HepG2 (cell line): ENCODE measurements around the gene WIF1. TPM values are rescaled to one million over a fixed set of nuclear protein-coding genes. Genes with fewer than 3 reads are reported as not detected.
A peak's percentile ranks its signal among the peaks of the same experiment; 100 is the strongest.

Experiments used
- ATAC-seq: fragments of 200-7000 bp; cut with Tn5 transposase; 3 replicates; pipeline ENCODE4 v1.9.1; 2020; ENCODE audit warnings: mild to moderate bottlenecking, moderate library complexity
- BruUV-seq: library from RNA; stranded (reverse); fragments of 400-500 nt; replicated peaks from 2 replicates; lab custom pipeline; 2021; lab: Mats Ljungman, UMichigan
- CTCF ChIA-PET: fragments of 300-600 bp; formaldehyde crosslinking; extraction: SDS; loops from one replicate; lab custom pipeline; 2021; ENCODE audit warnings: low total read pairs, inconsistent platforms, low intra/inter-chr PET ratio; lab: Yijun Ruan, JAX
- POLR2A ChIA-PET: fragments of 350-600 bp; sonication (Branson Sonifier 250); formaldehyde crosslinking; loops from one replicate; lab custom pipeline; 2020; ENCODE audit warnings: antibody characterized with exemption, inconsistent platforms; lab: Yijun Ruan, JAX
- DNase-seq: peaks from one replicate; pipeline ENCODE4 v3.0.0-alpha.2; 2015; ENCODE audit warnings: low spot score
- FAIRE-seq: peaks from 3 replicates; lab custom pipeline; 2011; peaks lifted over from hg19 to GRCh38; lab: Jason Lieb, UNC
- H2AFZ ChIP-seq: one replicate; pipeline ENCODE4 v1.6.1; 2011; ENCODE audit warnings: low read length, inconsistent platforms
- H3K27ac ChIP-seq: fragments of 300-600 bp; 3 replicates; pipeline ENCODE4 v1.8.0; 2011; ENCODE audit warnings: mixed run types, mild to moderate bottlenecking, mixed read lengths, low read length, inconsistent platforms; ENCODE audit not compliant: insufficient read depth; ENCODE audit errors: extremely low read length
- H3K27me3 ChIP-seq, 2 experiments: fragments of 200-600 bp in 1 of 2; 2 replicates in 1 of 2; 3 replicates in 1 of 2; pipeline versions ENCODE4 v1.6.0 to v1.8.0; 2011; ENCODE audit warnings: low read length in 2 of 2, mild to moderate bottlenecking in 2 of 2, moderate library complexity in 2 of 2, inconsistent platforms in 1 of 2; ENCODE audit not compliant: insufficient read depth in 2 of 2, control insufficient read depth in 1 of 2
- H3K36me3 ChIP-seq, 2 experiments: fragments of 200-600 bp in 1 of 2; replicated peaks in 1 of 2; 2 replicates in 1 of 2; 3 replicates in 1 of 2; pipeline versions ENCODE4 v1.5.1 to v1.8.0; 2011; ENCODE audit warnings: low read length in 2 of 2, inconsistent platforms in 1 of 2; ENCODE audit not compliant: insufficient read depth in 2 of 2, control insufficient read depth in 1 of 2
- H3K4me1 ChIP-seq: 2 replicates; pipeline ENCODE4 v1.5.1; 2012; ENCODE audit warnings: low read length, inconsistent platforms; ENCODE audit not compliant: insufficient read depth
- H3K4me2 ChIP-seq: 2 replicates; pipeline ENCODE4 v1.6.0; 2011; ENCODE audit warnings: low read depth, low read length, inconsistent platforms
- H3K4me3 ChIP-seq, 3 experiments: fragments of 200-600 bp in 1 of 3; sonication (generic), shearing (Covaris generic) in 1 of 3; replicated peaks in 1 of 3; 2 replicates each; pipeline ENCODE4 v1.5.1; 2011 to 2016; ENCODE audit warnings: low read length in 3 of 3, inconsistent platforms in 2 of 3, low read depth in 2 of 3, mild to moderate bottlenecking in 2 of 3, control low read depth in 1 of 3, mixed read lengths in 1 of 3; ENCODE audit not compliant: insufficient read depth in 1 of 3
- H3K79me2 ChIP-seq: one replicate; pipeline ENCODE4 v1.6.1; 2011; ENCODE audit warnings: low read length, inconsistent platforms; ENCODE audit not compliant: insufficient read depth
- H3K9ac ChIP-seq: 2 replicates; pipeline ENCODE4 v1.6.0; 2011; ENCODE audit warnings: mild to moderate bottlenecking, low read depth, low read length, inconsistent platforms; ENCODE audit not compliant: insufficient read depth
- H3K9me3 ChIP-seq: 2 replicates; pipeline ENCODE4 v1.5.1; 2012; ENCODE audit warnings: mild to moderate bottlenecking, low read length
- H4K20me1 ChIP-seq: 2 replicates; pipeline ENCODE4 v1.6.0; 2011; ENCODE audit warnings: inconsistent platforms, mild to moderate bottlenecking, low read length, moderate library complexity; ENCODE audit not compliant: insufficient read depth
- AGO1 ChIP-seq: fragments of 200-400 bp; formaldehyde crosslinking; IDR thresholded peaks from 2 replicates; pipeline ENCODE4 v1.6.1; 2017; ENCODE audit warnings: mild to moderate bottlenecking, low read depth, low read length, moderate library complexity; ENCODE audit not compliant: poor library complexity, severe bottlenecking
- HES4 ChIP-seq: sonication (generic); formaldehyde crosslinking; IDR thresholded peaks from 2 replicates; pipeline ENCODE4 v1.9.0; 2021; ENCODE audit warnings: mild to moderate bottlenecking, missing genetic modification reagents, borderline replicate concordance
- MIER2 ChIP-seq: IDR thresholded peaks from 2 replicates; pipeline ENCODE4 v1.6.1; 2016; ENCODE audit warnings: missing biosample characterization, missing genetic modification reagents
- RCOR2 ChIP-seq: IDR thresholded peaks from 2 replicates; pipeline ENCODE4 v1.6.1; 2016; ENCODE audit warnings: missing biosample characterization, missing genetic modification reagents
- SOX6 ChIP-seq, 2 experiments: fragments of 450-650 bp in 1 of 2; sonication (generic) in 1 of 2; formaldehyde crosslinking in 1 of 2; IDR thresholded peaks; 2 replicates each; pipeline versions ENCODE4 v1.4.0 to v1.6.1; 2017 to 2020; ENCODE audit warnings: antibody characterized with exemption in 1 of 2, mild to moderate bottlenecking in 1 of 2, missing genetic modification reagents in 1 of 2
- ZNF121 ChIP-seq: sonication (generic); formaldehyde crosslinking; IDR thresholded peaks from 2 replicates; pipeline ENCODE4 v1.5.0; 2020; ENCODE audit warnings: mild to moderate bottlenecking, missing genetic modification reagents
- ZNF460 ChIP-seq: sonication (generic); formaldehyde crosslinking; IDR thresholded peaks from 2 replicates; pipeline ENCODE4 v1.5.1; 2020; ENCODE audit warnings: missing genetic modification reagents, mild to moderate bottlenecking, borderline replicate concordance
- WGBS: methylation state at CpG from one replicate; pipeline ENCODE4 v1.1.6; 2017; ENCODE audit warnings: low lambda C conversion rate; 5-methylcytosine and 5-hydroxymethylcytosine counted together
- in situ Hi-C: cut with HindIII; loops from 2 replicates; pipeline ENCODE4 v1.10.0; 2017; ENCODE audit warnings: low pct_unique_long_range_greater_than_20kb; ENCODE audit not compliant: extremely low pct_ligation_motif_present
- intact Hi-C: fragments of 100-400 bp; cut with micrococcal nuclease; formaldehyde crosslinking; loops from one replicate; pipeline ENCODE4 v1.10.0; 2022; ENCODE audit not compliant: unreplicated experiment
- polyA plus RNA-seq, 8 experiments: library from polyadenylated mRNA; depleted of rRNA in 3 of 8; stranded (reverse) in 7 of 8; unstranded in 1 of 8; fragments of >200 nt; fragmentation: Illumina TruSeq in 4 of 8; extraction: Trizol in 4 of 8; gene quantifications; 2 replicates each; pipeline versions ENCODE4 v1.2.1 to v1.2.3, GENCODE V29; 2011 to 2016; ENCODE audit warnings: low read depth in 4 of 8, missing spikeins in 1 of 8, mixed read lengths in 1 of 8; ENCODE audit not compliant: insufficient read depth in 1 of 8
- total RNA-seq, 5 experiments: library from RNA; depleted of rRNA; stranded (reverse); fragments of >200 nt; fragmentation: Illumina TruSeq; extraction: Trizol; gene quantifications; 2 replicates each; pipeline ENCODE4 v1.2.3, GENCODE V29; 2016; ENCODE audit warnings: low read depth in 1 of 5
- TF ChIP-seq, protein P1 (sequence below): sonication (generic); formaldehyde crosslinking; IDR thresholded peaks from 2 replicates; pipeline ENCODE4 v1.4.0; 2020; ENCODE audit warnings: missing genetic modification reagents
- TF ChIP-seq, protein P2 (sequence below): sonication (generic); formaldehyde crosslinking; IDR thresholded peaks from 2 replicates; pipeline ENCODE4 v1.4.0; 2020; ENCODE audit warnings: mild to moderate bottlenecking, missing genetic modification reagents
- TF ChIP-seq, protein P3 (sequence below): sonication (generic); formaldehyde crosslinking; IDR thresholded peaks from 2 replicates; pipeline ENCODE4 v1.8.1; 2023; ENCODE audit warnings: mild to moderate bottlenecking, missing genetic modification reagents, borderline replicate concordance
- TF ChIP-seq, protein P4 (sequence below), 2 experiments: IDR thresholded peaks; 2 replicates each; pipeline ENCODE4 v1.6.1; 2011 to 2012; ENCODE audit warnings: low read length in 2 of 2, borderline replicate concordance in 1 of 2, low read depth in 1 of 2, mild to moderate bottlenecking in 1 of 2, moderate library complexity in 1 of 2

The WIF1 gene
- total and polyA plus RNA-seq, 2 of the 13 experiments (the other 11 are each of a cell fraction or from before 2014, with no cell fraction given) = not detected

DNA sequence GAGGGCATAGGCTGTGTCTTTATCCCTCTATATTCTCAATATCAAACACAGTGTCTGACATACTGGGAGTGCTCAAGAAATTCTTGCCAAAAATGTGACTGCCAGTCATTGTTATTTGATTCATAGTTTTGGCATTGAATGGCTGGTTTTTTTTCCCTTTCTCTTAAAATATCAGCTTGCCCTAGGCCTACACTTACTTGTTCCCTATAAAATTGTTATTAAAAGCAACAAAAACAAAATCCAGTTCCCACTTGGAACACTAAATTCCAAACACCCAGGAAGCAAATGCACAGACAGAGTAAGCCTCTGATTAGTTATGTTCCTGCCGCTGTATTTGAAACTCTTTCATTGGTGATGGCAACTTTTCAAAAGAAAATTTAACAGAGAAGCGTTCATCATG lies 110.7 kb downstream of the WIF1 start (continued):
- TF ChIP-seq, protein P1, sequence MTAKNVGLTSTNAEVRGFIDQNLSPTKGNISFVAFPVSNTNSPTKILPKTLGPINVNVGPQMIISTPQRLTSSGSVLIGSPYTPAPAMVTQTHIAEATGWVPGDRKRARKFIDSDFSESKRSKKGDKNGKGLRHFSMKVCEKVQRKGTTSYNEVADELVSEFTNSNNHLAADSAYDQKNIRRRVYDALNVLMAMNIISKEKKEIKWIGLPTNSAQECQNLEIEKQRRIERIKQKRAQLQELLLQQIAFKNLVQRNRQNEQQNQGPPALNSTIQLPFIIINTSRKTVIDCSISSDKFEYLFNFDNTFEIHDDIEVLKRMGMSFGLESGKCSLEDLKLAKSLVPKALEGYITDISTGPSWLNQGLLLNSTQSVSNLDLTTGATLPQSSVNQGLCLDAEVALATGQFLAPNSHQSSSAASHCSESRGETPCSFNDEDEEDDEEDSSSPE = no peak
- TF ChIP-seq, protein P2, sequence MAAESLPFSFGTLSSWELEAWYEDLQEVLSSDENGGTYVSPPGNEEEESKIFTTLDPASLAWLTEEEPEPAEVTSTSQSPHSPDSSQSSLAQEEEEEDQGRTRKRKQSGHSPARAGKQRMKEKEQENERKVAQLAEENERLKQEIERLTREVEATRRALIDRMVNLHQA (CRISPR knock-in tag) = no peak

DNA sequence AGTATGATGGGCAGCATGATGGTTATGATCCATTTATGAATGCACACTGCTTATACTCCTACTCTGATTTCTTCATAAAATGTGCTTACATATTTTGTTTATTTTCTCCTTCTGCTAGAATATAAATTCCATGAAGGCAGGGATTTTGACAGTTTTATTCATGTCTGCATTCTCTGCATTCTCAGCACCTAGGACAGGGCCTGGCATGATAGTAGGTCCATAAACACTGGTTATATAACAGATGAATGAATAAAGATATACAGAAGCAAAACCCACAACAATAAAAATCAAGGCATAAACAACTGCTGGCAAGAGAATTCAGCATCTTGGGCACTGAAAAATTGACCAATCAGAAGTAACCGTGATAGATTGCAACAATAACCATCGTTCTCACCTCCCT lies 115.4 kb downstream of the WIF1 start:
- Histone ChIP-seq H2AFZ (no peak overlapping the region), H3K4me2 (no peak overlapping the region), H3K36me3 (no peaks in the 10 kb centered on the region), H3K9ac (no peak overlapping the region), H3K27ac (no peak overlapping the region), H4K20me1 (no peaks in the 10 kb centered on the region), H3K9me3 (no peaks in the 10 kb centered on the region), H3K4me3 (no peak overlapping the region), H3K4me1 (peaks cover 7% of the 10 kb centered on the region), H3K27me3 (no peaks in the 10 kb centered on the region), H3K79me2 (no peaks in the 10 kb centered on the region)
- ATAC-seq (no peak), FAIRE-seq (no peak), DNase-seq (no peak)
- ChIA-PET POLR2A (no interaction called here), CTCF (no interaction called here)
- no TSS peak for BruUV-seq
- TF ChIP-seq MIER2 (CRISPR knock-in tag) (peak; percentile 86), AGO1 (no peak), HES4 (CRISPR knock-in tag) (no peak), RCOR2 (CRISPR knock-in tag) (no peak), ZNF460 (CRISPR knock-in tag) (no peak), SOX6 (IDR thresholded peaks at IDR 0.05) (no peak), SOX6 (CRISPR knock-in tag; IDR thresholded peaks at IDR 0.05) (no peak), ZNF121 (CRISPR knock-in tag) (no peak)
- TF ChIP-seq, protein P3, sequence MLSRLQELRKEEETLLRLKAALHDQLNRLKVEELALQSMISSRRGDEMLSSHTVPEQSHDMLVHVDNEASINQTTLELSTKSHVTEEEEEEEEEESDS = no peak
- TF ChIP-seq, protein P4, sequence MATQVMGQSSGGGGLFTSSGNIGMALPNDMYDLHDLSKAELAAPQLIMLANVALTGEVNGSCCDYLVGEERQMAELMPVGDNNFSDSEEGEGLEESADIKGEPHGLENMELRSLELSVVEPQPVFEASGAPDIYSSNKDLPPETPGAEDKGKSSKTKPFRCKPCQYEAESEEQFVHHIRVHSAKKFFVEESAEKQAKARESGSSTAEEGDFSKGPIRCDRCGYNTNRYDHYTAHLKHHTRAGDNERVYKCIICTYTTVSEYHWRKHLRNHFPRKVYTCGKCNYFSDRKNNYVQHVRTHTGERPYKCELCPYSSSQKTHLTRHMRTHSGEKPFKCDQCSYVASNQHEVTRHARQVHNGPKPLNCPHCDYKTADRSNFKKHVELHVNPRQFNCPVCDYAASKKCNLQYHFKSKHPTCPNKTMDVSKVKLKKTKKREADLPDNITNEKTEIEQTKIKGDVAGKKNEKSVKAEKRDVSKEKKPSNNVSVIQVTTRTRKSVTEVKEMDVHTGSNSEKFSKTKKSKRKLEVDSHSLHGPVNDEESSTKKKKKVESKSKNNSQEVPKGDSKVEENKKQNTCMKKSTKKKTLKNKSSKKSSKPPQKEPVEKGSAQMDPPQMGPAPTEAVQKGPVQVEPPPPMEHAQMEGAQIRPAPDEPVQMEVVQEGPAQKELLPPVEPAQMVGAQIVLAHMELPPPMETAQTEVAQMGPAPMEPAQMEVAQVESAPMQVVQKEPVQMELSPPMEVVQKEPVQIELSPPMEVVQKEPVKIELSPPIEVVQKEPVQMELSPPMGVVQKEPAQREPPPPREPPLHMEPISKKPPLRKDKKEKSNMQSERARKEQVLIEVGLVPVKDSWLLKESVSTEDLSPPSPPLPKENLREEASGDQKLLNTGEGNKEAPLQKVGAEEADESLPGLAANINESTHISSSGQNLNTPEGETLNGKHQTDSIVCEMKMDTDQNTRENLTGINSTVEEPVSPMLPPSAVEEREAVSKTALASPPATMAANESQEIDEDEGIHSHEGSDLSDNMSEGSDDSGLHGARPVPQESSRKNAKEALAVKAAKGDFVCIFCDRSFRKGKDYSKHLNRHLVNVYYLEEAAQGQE (IDR thresholded peaks at IDR 0.05; ENCODE audit: borderline replicate concordance in 1 of 2, low read depth in 1 of 2, low read length in 2 of 2) = peak; percentile 11 to 91
- 73% methylated on average over 2 of the region's 2 CpGs for WGBS
- in situ Hi-C loops (no loop called here), intact Hi-C loops (no loop called here)
